Cardiac muscle cell (in vitro differentiated cells and primary cell): Measurements from ENCODE around the gene RABEP1. TPM values are rescaled to one million over a fixed set of nuclear protein-coding genes. Genes with fewer than 3 reads are reported as not detected.

Source experiments
- DNase-seq, 2 donors: peaks; one replicate each; pipeline versions ENCODE4 v3.0.0 to v3.0.0-alpha.2; 2010 to 2017; ENCODE audit warnings: low read depth in 1 of 2, low spot score in 1 of 2
- H3K27ac ChIP-seq: fragments of 200-600 bp; sonication (generic); 2 replicates; pipeline ENCODE4 v1.5.1; 2016
- H3K27me3 ChIP-seq: fragments of 200-600 bp; sonication (generic); 2 replicates; pipeline ENCODE4 v1.6.0; 2016; ENCODE audit warnings: control low read depth
- H3K36me3 ChIP-seq: fragments of 200-600 bp; sonication (generic); 2 replicates; pipeline ENCODE4 v1.5.1; 2016; ENCODE audit warnings: control low read depth
- H3K4me1 ChIP-seq: fragments of 200-600 bp; sonication (generic); 2 replicates; pipeline ENCODE4 v1.8.1; 2017; ENCODE audit warnings: low read depth, mild to moderate bottlenecking, mixed run types
- H3K4me3 ChIP-seq: fragments of 200-600 bp; sonication (generic); 2 replicates; pipeline ENCODE4 v1.5.1; 2016; ENCODE audit warnings: mild to moderate bottlenecking
- H3K9me3 ChIP-seq: fragments of 200-600 bp; sonication (generic); 2 replicates; pipeline ENCODE4 v1.5.1; 2017; ENCODE audit warnings: low read depth, mild to moderate bottlenecking, control low read depth
- CTCF ChIP-seq: IDR thresholded peaks from 2 replicates; pipeline ENCODE4 v1.5.1; 2012; ENCODE audit warnings: low read depth, mild to moderate bottlenecking, low read length
- polyA plus RNA-seq: library from polyadenylated mRNA; unstranded; fragments of >200 nt; fragmentation: Nextera tagmentation; extraction: Ambion mirVana; gene quantifications from 2 replicates; pipeline ENCODE4 v1.2.1, GENCODE V29; 2016
- total RNA-seq: library from RNA; depleted of rRNA; stranded (reverse); fragments of >200 nt; gene quantifications from 2 replicates; pipeline ENCODE4 v1.2.3, GENCODE V29; 2016

The RABEP1 gene
- total and polyA plus RNA-seq, 2 experiments from 2014 or later, result 36.0 to 37.5 TPM

GRCh38 chr17:5330981-5331380 is 48.9 kb downstream of the RABEP1 start:
- no peaks in the 10 kb centered on the region for H3K4me1 ChIP-seq
- no peak for TF ChIP-seq CTCF
- DNase-seq, result no peak

GRCh38 chr17:5331506-5331905 is 49.4 kb downstream of the RABEP1 start:
- Histone ChIP-seq H3K27me3 (no peaks in the 10 kb centered on the region), H3K27ac (no peak overlapping the region), H3K36me3 (peaks cover 3% of the 10 kb centered on the region), H3K4me3 (no peak overlapping the region), H3K9me3 (no peaks in the 10 kb centered on the region), H3K4me1 (no peaks in the 10 kb centered on the region)
- no peak for DNase-seq
- no peak for TF ChIP-seq CTCF

More at GRCh38 chr17:5330981-5331380, 48.9 kb downstream of the RABEP1 start:
- Histone ChIP-seq H3K36me3 (peaks cover 3% of the 10 kb centered on the region), H3K9me3 (no peaks in the 10 kb centered on the region), H3K27ac (no peak overlapping the region), H3K4me3 (no peak overlapping the region), H3K27me3 (no peaks in the 10 kb centered on the region)

GRCh38 chr17:5344914-5345313 is 62.8 kb downstream of the RABEP1 start:
- no peak for DNase-seq
- no peak for TF ChIP-seq CTCF
- no peak overlapping the region for H3K4me3 ChIP-seq

GRCh38 chr17:5352681-5353289 is 70.7 kb downstream of the RABEP1 start:
- Histone ChIP-seq H3K27ac (no peak overlapping the region), H3K4me1 (no peaks in the 10 kb centered on the region), H3K4me3 (no peak overlapping the region), H3K9me3 (no peaks in the 10 kb centered on the region), H3K27me3 (no peaks in the 10 kb centered on the region), H3K36me3 (peaks cover 62% of the 10 kb centered on the region)
- no peak for TF ChIP-seq CTCF
- no peak for DNase-seq

More at GRCh38 chr17:5344914-5345313, 62.8 kb downstream of the RABEP1 start:
- no peak overlapping the region for H3K27ac ChIP-seq
- H3K36me3 ChIP-seq, result peaks cover 29% of the 10 kb centered on the region
- no peaks in the 10 kb centered on the region for H3K27me3 ChIP-seq
- no peaks in the 10 kb centered on the region for H3K9me3 ChIP-seq
- H3K4me1 ChIP-seq, result no peaks in the 10 kb centered on the region

GRCh38 chr17:5354310-5354709 is 72.2 kb downstream of the RABEP1 start:
- no peak overlapping the region for H3K27ac ChIP-seq
- TF ChIP-seq CTCF, result no peak
- H3K4me3 ChIP-seq, result no peak overlapping the region
- no peaks in the 10 kb centered on the region for H3K27me3 ChIP-seq
- no peak for DNase-seq
- H3K4me1 ChIP-seq, result no peaks in the 10 kb centered on the region
- H3K9me3 ChIP-seq, result no peaks in the 10 kb centered on the region
- H3K36me3 ChIP-seq, result peaks cover 55% of the 10 kb centered on the region
